HG02884 (cell line): ENCODE measurements around the gene TPX2.
"Not testable (repeated sequence)": the region's sequence is repeated elsewhere in the genome, so short reads cannot be mapped to it uniquely, and the experiment has no call there.

Experiments
- ATAC-seq: cut with Tn5 transposase; IDR thresholded peaks from one replicate; pipeline ENCODE4 v1.9.1; 2021; ENCODE audit warnings: mild to moderate bottlenecking, moderate library complexity; ENCODE audit not compliant: unreplicated experiment

TPX2 gene

DNA sequence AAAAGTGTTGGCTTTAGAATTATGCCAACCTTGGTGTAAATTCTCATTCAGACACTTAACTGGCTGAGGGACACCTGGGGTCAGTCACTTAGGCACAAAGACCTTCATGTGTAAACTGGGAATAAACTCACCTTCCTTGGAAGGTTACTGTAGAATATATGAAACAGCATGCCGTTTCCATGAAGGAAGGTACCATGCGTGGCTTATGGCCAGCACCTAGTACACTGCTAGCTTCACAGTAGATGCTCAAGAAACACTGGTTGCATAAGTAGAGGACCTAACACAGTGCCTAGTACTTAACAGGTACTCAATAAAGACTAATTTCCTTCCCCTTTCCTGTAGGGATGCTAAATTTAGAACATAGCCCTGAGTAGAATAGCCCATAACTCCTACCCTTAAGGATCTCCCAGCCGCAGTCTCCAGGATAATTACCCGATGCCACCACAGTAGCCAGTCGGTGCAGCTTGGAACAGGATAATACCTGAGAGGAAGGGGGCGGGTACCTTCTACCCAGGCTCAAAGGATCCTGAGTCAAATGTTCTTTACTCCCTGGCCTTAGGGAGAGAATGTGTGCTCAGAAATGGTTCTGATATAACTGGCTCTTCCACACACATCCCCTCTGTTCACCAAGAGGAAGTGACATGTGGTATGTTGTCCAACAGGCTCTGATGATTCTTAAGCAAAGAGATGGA is 20.0 kb upstream of the TPX2 start:
- ATAC-seq: no peak

DNA sequence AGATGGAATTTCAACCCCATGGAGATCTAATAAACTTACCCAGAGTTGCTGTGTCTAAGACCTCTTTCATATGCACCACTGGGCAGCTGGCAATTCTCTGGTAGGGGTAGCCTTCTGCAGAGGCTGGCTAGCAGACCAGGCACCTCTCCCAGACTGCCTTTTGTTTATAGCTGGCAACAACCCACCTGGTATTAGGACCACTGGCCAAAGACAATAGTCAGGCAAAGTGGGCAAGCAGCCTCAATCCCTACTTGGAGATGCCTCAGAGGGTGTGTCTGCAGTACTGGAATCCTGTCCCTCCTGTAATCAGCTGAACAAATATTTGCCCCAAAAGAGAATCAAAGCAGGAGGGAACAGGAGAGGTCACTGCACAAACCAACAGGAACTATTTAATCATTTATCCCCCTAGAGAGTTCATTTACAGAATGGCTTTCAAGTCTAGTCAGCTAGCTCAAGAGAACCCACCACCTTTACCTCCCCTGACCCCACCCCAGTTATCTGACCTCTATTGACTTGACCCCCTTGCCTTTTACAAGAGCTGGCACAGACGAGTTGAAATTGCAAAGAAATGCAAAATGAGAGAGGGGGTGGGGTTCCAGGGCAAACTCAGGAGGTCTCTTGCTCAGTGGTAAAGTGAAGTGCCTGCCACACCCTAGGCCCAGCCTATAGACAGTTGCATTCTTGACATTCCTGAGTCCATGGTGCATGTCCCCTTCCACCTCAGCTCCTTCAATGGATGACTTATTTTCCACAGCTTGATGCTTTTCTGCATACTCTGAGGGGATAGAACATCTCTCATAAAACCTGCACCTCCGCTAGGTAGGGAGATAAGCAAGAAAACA is 19.2 kb upstream of the TPX2 start:
- ATAC-seq: no peak

DNA sequence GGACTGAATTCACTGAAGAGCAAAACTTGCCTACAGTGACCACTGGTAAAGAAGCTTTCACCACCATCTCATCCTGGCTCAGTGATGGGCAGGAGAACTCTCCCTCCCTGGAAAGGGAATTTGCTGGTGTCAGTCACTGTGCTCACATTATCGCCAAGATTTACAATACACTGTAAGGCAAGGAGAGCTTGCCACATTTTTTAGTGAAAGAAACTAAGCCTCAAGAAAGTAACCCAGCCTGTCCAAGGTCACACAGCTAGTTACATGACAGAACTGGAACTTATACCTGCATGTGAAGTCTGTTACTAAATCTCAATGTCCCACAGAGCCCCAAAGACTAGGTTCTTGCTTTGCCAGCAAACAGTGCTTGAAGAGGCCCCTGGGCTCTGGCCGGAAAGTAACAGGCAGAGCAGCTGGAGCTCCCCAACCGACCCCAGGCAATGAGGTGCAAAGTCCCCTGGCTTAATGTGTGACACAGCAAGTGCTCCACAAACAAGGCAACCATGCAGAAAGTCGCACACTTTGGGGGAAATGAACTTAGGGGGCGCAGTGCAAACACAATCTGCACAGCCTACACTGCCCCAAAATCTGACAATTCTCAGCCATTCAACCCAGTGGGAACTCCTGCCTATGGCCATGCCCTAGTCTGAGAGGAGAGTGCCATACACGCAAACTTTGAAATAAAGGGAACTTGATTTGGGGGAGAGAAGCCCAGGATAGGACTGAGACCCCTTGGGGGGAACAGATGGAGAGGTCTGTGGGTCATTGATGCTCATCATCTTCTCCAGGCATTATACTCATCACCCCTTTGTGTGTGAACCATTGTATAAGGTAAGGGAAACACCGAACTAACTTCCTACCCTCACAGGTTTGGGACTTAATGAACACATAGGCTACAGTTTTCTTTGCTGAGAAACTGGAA is 18.3 kb upstream of the TPX2 start:
- ATAC-seq: no peak

DNA sequence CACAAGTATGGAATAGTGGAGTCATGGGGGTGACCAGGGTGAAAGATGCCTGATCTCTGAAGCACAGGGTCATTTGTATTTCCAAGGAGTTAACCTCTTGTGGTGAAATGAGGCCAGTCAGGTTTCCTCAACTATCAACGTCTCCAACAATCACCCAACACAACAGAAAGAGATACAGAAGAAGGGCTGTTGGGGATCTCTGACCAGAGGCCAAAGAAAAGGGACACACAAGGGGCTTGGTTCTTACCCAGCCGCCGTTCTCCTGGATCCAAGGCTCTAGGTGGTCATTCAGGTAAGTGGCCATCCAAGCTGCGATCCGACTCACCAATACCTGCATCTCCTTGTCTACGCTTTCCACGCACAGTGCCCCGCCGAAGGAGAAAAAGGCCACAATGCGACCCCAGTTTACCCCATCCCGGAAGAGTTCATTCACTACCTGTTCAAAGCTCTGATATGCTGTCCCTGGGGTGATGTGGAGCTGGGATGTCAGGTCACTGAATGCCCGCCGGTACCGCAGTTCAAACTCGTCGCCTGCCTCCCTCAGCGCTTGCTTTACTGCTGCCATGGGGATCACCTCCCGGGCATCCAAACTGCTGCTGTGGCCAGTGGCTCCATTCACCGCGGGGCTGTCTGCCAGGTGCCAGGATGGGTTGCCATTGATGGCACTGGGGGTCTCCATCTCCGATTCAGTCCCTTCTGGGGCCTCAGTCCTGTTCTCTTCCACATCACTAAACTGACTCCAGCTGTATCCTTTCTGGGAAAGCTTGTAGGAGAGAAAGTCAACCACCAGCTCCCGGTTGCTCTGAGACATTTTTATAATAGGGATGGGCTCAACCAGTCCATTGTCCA is 17.5 kb upstream of the TPX2 start:
- ATAC-seq: no peak

DNA sequence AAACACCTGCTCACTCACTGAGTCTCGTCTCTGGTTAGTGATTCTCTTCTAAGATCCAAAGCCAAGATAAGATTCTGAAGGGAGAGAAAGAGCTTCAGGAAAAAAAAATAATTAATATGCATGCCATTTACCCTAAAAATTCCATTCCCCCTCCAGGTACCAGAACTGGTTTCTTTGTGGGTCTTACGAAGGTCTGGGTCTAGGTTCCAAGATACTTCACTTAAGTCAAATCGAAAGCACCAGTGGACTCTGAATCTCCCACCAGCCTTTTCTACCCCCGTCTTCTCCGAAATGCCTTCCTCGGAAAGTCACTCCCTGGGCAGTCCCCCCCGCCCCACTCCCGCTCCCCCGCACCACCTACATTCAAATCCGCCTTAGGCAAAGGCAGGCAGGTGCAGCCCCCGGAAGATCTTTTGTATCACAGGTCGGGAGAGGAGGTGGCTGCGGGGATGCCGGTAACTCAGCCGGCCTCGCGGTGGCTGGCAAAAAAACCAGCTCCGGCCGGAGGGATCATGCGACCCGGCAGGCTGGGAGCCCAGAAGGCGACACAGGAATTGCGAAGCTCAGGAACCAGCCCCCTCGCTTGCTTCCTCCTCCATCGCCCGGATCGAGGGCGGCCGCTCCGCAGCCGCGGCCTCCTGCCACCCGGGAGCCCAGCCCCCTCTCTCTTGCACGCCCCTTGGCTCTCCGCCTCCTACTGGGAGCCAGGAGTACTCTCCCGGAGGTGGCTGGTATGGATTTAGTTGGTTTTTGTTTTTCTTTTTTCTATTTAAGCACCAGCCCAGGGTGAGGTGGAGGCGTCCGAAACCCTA is 16.6 kb upstream of the TPX2 start, which contains the start of gene BCL2L1:
Gene BCL2L1 (minus strand): TSS at position 612 of the 812 bp plus-strand sequence. CDS start 650 bp downstream, outside the sequence.
- ATAC-seq: peak; percentile 13

DNA sequence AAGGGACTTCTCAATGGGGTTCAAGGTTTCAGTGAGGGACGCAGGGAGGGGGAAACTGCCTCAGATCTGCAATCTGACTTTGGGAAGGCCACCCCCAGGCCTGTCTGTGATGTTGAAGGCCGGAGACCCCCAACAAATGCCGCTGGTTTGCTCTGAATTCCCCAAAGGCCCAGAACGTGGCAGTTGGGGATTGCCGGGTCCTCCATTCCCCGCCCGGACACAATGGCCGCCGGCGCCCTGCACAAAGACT is 16.1 kb upstream of the TPX2 start:
- ATAC-seq: no peak

DNA sequence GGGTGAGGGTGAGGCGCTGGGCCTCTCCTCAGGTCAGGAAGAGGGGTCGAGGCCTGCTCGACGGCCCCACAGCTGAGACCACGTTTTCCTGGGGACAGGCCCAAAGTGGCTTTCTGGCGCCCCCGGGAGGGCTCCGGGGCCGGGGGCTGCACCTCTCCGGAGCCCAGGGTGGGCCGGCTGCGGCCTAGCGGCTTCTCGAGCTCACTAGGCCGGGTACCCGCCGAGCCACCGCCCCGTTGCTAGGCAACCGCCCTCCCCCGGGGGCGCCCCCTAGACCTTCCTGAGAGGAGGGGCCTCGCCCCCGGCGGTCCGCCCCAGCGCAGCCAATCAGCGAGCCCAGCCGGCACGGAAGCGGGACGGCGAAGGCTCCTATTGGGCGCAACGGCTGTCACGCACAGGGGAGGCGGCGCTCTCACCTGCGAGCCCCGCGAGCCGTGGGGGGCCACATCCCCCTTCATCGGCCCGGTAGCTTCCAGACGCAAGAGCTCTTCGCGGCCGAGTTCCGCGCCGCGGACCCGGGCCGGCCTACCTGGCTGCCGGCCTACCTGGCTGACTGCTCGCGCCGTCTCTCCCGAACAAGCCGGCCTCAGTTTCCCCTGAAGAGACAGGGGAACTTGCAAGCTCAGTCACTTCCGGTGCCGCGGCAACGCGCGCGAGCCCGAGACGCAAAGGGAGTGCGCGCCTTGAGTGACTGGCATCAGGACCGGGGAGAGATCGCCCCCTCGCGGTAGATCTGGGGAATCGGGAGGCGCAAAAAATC is 15.6 kb upstream of the TPX2 start:
- peak; percentile 80 for ATAC-seq

DNA sequence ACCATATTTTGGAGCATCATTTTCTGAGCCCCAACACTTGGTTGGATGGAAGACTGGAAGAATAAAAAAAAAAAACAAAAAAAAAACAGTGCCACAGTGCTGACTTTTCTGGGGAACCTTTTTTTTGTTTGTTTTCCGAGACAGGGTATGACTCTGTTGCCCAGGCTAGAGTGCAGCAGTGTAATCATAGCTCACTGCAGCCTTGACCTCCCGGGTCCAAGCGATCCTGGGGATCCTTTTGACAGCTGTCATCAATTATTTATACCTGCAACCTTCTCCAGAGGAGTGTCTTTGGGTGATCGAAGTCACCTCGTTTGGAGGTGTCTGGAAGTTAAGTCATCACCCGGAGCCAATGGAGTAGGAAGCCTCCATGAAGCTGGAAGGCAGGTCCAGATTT is 7.8 kb upstream of the TPX2 start:
- no peak for ATAC-seq

DNA sequence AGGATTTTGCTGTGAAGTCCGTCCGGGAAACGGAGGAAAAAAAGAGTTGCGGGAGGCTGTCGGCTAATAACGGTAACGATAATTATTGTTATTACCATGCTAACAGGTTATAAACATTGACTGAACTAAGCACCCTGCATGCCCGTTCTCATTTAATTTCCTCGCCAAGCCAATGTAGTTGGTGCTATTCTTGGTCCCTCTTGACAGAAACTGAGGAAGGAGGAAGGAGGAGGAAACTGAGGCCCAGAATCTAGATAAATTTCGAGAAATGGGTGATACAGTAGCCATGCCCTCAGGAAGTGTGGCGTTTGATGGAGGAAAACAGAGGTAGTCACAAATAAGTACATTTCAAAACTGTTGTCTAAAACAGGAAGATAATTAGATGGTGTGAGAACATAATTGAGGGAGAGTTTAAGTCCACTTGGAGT is 474 bp downstream of the TPX2 start:
- ATAC-seq: no peak

DNA sequence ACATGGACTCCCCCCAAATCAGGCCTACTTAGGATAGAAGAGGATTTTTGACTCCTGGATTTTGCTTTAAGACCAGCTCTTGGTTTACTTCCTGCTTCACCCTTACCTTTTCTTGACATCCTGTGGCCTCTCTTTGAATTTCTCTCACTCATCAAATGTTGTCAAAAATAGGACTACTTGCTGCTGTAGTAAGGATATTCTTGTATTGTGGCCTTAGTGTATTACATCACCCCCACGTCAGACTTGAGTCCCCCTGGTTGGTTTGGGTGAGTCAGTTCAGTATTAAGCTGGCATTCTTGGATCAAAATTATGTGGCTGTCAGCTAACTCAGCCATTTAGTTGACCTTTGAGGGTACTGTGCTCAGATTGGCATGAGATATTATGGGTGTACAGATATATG is 1.1 kb downstream of the TPX2 start:
- ATAC-seq: no peak

DNA sequence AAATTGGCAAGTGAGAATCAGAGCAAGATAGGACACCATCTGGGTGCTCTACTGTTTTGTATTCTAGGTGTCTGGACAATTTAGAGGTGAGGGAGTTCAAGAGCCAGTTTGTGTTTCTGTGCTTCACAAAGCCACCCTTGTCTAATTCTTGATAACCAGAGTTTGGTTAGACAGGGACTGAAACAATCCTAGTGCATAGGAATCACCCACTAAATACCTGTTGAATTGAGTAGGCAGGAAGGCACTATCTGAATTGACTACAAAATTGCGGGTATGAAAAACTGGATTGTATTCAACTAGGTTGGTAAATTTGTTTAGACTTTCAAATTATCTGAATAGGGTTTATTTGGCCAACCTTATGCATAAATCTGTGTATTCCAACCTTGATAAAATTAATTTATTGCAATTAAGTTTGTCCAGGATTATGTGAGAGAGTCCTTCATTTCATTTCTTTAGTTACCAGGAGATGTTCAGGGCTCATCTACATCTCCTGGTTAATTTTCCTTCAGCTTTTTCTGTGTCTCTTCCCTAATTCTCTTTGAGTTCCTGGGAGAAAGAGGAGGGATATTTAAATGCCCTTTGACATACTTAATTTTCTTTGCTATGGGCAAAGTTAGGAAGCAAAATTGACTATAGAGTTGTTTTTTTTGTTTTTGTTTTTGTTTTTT is 1.7 kb downstream of the TPX2 start:
- ATAC-seq: no peak

DNA sequence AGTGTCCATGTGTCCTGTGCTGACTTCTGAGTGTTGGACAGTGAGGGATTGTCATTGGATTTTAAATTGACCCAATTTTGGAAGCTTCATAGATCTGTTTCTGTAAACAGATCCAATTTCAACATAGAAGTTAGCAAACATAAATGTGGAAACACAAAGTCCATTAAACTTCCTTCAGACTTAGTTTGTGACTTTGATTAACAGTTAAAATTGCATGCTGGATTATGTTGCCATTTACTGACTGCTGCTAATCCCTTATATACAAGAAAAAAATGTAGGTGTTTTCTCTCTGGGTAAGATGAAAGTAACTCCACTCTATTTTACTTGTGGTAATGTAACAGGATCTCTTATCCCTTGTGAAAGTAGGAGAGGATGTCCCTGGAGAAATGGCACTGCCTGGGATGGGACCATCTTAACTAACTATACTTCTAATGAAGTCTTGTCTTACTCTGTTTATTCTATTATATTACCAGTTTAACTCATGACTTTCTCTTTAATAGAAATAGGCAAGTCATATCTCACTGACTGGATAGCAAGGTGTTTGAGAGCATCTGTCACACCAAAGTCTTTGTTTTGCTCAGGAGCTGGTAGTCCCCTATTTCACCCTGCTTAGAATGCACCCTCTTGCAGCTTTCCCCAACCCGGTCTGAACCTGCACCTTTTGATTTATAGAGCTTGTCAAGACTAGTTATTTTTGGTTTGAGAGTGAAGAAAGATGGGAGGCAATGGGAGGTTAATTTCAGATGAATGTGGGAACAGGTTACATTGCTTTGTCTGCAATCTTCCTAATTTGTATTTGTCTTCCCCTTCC is 7.2 kb downstream of the TPX2 start:
- peak; percentile 43 for ATAC-seq

DNA sequence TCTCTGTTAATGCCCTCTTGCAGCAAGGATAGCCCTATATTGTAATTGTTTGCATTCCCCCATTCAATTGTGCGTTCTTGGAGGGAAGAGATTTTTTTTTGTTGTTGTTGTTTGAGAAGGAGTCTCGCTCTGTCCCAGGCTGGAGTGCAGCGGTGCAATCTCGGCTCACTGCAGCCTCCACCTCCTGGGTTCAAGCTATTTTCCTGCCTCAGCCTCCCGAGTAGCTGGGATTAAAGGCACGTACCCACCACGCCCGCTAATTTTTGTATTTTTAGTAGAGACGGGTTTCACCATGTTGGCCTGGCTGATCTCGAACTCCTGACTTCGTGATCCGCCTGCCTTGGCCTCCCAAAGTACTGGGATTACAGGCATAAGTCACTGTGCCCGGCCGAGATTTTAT is 7.9 kb downstream of the TPX2 start:
- ATAC-seq: not testable (repeated sequence)

DNA sequence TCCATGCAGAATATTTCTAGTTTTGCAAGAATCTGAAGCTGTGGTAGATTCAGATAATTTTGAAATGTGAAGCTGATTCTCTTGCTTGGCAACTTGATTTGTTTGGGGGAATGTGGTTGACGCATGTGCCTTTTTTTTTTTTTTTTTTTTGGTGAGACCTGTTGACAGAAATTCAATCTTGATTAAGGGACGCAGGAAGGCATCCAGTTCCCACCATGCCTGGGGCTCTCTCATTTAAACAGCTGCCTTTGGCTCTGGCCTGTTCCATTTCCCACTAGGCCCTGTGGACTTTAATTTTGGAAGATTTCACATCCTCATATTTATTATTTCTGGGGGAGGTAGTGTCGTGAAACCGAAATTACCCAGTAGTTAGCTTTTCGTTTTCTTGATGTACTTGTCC is 8.6 kb downstream of the TPX2 start:
- no peak for ATAC-seq

DNA sequence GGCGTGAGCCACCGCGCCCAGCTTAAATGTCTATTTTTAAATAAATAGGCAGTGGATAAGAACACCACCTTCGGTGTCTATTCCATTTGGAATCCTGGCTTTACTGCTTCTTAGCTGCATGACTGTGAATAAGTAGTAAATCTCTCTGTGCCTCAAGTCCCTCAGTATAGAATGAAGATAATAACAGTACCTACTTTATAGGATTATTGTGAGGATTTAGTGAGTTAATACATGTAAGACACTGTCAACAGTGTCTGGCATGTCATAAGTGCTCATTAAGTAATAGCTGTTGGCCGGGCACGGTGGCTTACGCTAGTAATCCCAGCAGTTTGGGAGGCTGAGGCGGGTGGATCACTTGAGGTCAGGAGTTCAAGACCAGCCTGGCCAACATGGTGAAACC is 10.1 kb downstream of the TPX2 start:
- no peak for ATAC-seq

DNA sequence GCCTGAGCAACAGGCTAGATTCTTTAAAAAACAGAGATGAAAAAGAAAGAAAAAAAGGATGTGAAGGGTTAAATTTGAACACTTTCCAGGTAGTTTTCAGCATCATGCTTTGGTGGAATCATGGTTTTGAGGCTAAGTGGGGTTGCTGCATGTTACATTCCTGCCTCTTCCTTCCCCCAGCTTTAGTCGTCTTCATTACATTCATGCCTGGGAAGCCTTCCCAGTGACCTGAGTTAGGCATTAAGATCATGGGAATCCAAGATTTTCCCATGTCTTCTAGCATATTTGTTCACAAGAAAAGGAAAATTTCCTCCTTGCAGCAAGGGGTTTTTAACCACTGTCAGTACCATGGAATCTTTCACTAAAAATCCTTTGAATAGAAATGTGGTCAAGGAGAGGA is 12.0 kb downstream of the TPX2 start:
- ATAC-seq: no peak

DNA sequence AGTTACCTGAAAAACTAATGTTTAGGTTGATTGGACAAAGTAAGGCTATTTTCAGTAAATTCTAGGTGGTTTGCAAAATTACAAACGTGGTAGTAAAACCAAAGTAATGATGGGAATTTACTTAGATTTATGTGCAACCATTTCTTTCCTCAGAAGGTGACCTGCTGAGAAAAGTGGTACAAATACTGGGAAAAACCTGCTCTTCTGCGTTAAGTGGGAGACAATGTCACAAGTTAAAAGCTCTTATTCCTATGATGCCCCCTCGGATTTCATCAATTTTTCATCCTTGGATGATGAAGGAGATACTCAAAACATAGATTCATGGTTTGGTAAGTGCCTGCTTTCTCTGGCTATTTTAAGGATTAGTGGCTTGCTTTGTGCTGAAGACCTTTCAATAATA is 18.2 kb downstream of the TPX2 start:
- no peak for ATAC-seq

DNA sequence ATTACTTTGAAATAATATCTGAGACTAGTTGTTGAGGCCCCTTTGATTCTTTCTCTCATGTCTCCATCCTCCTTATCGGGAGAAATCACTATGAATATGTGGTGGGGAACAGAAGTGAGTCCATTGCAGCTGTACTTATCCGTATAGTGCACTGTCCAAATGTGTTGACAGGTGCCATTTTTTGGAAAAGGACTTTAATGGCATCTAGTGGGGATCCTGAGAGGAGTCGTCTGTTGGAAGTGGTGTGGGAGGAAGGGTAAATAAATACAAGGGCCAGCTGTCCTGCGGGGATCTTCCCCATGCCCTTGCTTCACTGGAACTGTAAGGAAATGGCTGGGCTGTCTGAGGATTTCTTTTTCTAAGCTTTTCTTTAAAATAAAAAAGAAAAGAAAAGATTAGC is 19.4 kb downstream of the TPX2 start:
- no peak for ATAC-seq
